Left lobe of liver (tissue), 2 donors: ENCODE results near the gene TAF7. TPM values are rescaled to one million over a fixed set of nuclear protein-coding genes. Genes with fewer than 3 reads are reported as not detected.
"Not testable (repeated sequence)": the region's sequence is repeated elsewhere in the genome, so short reads cannot be mapped to it uniquely, and the experiment has no call there.

Source experiments
- ATAC-seq: fragments of 200-7000 bp; cut with Tn5 transposase; one replicate; pipeline ENCODE4 v1.9.1; 2020; ENCODE audit warnings: mild to moderate bottlenecking, moderate library complexity
- DNase-seq: peaks from one replicate; pipeline ENCODE4 v3.0.0-alpha.2; 2020; ENCODE audit warnings: low spot score
- total RNA-seq: library from RNA; stranded (reverse); gene quantifications from one replicate; pipeline ENCODE4 v1.2.1, GENCODE V29; 2021
- donor health status: DM: no; HTN: no; CAD: no; lungs with moderate emphysema.
- donor health status: DM: no; HTN: yes; CAD: no.

TAF7 gene
- 20.6 TPM for total RNA-seq

- DNase-seq (peak; percentile 91), ATAC-seq (peak; percentile 98)
These were observed at the start of gene TAF7 for GRCh38 chr5:141320225-141321169. TSS of gene TAF7 (minus strand) at chr5:141320784. CDS start at chr5:141320044, 740 bp downstream.

- ATAC-seq (no peak), DNase-seq (no peak)
These were observed 45.7 kb upstream of the TAF7 start for GRCh38 chr5:141366016-141366896.

DNA sequence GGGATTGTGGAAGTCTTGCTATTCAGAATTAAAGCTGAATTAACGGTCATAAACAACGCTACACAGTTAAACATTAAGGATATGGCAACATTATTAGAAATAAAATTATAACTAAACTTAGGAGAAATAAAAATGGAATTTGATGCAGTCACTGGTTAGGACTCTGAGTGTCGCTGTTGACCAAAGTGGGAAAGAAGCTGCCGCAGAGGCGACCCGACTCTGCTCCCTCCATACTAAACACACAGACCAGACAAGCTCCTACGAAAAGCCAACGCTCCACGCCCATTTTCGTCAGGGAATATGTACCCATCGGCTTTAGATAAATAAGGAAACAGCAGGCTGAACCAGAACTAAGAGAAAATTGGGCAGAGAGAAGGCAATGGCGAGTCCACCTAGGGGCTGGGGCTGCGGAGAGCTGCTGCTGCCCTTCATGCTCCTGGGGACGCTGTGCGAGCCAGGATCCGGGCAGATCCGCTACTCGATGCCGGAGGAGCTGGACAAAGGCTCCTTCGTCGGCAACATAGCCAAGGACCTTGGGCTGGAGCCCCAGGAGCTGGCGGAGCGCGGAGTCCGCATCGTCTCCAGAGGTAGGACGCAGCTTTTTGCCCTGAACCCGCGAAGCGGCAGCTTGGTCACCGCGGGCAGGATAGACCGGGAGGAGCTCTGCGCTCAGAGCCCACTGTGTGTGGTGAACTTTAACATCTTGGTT is 43.5 kb upstream of the TAF7 start, which contains the start of gene PCDHGA5:
Gene PCDHGA5, plus strand, starts transcription at position 211 of the 709 bp plus-strand sequence. Its CDS starts 169 bp downstream, at position 380.
- DNase-seq: no peak
- ATAC-seq: no peak

- no peak for ATAC-seq
These were observed 42.1 kb upstream of the TAF7 start for GRCh38 chr5:141362719-141363118.

GRCh38 chr5:141360685-141361084 is 40.1 kb upstream of the TAF7 start:
- DNase-seq: no peak
- no peak for ATAC-seq

More at GRCh38 chr5:141362719-141363118, 42.1 kb upstream of the TAF7 start:
- no peak for DNase-seq

DNA sequence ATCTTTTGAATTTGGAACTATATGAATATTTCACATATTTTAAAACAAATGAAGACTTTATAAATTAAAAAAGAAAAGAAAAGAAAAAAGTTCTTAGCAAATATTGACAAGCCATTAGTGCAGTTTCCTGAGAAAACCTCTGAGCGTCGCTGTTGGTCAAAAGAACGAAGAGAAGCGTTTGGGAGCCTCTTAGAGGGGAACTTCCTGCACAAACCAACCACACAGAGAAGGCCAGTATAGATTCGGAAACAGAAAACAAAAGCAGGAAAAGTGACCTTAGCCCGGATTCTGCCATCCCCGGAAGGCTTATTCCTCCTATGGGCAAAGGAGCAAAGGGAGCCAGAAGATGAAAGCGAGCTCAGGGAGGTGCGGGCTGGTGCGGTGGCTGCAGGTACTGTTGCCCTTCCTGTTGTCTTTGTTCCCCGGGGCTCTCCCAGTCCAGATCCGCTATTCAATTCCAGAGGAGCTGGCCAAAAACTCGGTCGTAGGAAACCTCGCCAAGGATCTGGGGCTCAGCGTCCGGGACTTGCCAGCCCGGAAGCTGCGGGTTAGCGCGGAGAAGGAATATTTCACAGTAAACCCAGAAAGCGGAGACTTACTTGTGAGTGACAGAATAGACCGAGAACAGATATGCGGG is 39.3 kb upstream of the TAF7 start, which contains the start of gene PCDHGB2:
Gene PCDHGB2, plus strand, starts transcription at position 205 of the 637 bp plus-strand sequence. Its CDS starts 142 bp downstream, at position 347.
- DNase-seq (no peak), ATAC-seq (peak; percentile 41)

DNA sequence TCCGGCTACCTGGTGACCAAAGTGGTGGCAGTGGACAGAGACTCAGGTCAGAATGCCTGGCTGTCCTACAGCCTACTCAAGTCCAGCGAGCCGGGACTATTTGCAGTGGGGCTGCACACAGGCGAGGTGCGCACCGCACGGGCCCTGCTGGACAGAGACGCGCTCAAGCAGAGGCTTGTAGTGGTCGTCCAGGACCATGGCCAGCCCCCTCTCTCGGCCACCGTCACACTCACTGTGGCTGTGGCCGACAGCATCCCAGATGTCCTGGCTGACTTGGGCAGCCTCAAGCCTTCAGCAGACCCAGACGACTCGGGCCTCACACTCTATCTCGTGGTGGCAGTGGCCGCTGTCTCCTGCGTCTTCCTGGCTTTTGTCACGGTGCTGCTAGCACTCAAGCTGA is 36.4 kb upstream of the TAF7 start:
- DNase-seq (no peak), ATAC-seq (no peak)

- no peak for ATAC-seq
- DNase-seq: no peak
These were observed 35.5 kb upstream of the TAF7 start for GRCh38 chr5:141356133-141356532.

DNA sequence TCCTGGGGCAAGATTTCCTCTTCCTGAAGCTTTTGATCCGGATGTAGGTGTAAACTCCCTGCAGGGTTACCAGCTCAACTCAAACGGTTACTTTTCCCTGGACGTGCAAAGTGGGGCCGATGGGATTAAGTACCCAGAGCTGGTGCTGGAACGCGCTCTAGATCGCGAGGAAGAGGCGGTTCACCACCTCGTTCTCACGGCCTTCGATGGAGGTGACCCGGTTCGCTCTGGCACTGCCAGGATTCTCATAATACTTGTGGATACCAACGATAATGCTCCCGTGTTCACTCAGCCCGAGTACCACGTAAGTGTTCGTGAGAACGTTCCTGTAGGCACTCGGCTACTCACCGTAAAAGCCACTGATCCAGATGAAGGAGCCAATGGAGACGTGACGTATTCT is 35.1 kb upstream of the TAF7 start:
- no peak for ATAC-seq
- DNase-seq: no peak

- ATAC-seq (peak; percentile 18), DNase-seq (no peak)
These were observed 34.4 kb upstream of the TAF7 start, which contains the start of gene PCDHGA4 for GRCh38 chr5:141354900-141355469. TSS of gene PCDHGA4 (plus strand) at chr5:141355021. CDS start at chr5:141355108, 87 bp downstream.

- DNase-seq (no peak), ATAC-seq (no peak)
These were observed 31.0 kb upstream of the TAF7 start for GRCh38 chr5:141351591-141351990.

- DNase-seq: no peak
- ATAC-seq: peak; percentile 44
These were observed 29.5 kb upstream of the TAF7 start, which contains the start of gene PCDHGB1 for GRCh38 chr5:141349917-141350619. TSS of gene PCDHGB1 (plus strand) at chr5:141350099. CDS start at chr5:141350261, 162 bp downstream.

DNA sequence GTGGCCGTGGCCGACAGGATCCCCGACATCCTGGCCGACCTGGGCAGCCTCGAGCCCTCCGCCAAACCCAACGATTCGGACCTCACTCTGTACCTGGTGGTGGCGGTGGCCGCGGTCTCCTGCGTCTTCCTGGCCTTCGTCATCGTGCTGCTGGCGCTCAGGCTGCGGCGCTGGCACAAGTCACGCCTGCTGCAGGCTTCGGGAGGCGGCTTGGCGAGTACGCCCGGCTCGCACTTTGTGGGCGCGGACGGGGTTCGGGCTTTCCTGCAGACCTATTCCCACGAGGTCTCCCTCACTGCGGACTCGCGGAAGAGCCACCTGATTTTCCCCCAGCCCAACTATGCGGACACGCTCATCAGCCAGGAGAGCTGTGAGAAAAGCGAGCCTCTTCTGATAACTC is 25.4 kb upstream of the TAF7 start:
- not testable (repeated sequence) for ATAC-seq, DNase-seq

DNA sequence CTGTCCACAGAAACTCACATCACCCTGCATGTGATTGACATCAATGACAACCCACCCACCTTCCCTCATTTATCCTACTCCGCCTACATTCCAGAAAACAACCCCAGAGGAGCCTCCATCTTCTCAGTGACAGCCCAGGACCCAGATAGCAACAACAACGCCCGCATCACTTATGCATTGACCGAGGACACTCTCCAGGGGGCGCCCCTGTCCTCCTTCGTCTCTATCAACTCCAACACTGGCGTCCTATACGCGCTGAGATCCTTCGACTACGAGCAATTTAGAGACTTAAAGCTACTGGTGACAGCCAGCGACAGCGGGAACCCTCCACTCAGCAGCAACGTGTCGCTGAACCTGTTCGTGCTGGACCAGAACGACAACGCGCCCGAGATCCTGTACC is 24.7 kb upstream of the TAF7 start:
- DNase-seq (no peak), ATAC-seq (no peak)

DNA sequence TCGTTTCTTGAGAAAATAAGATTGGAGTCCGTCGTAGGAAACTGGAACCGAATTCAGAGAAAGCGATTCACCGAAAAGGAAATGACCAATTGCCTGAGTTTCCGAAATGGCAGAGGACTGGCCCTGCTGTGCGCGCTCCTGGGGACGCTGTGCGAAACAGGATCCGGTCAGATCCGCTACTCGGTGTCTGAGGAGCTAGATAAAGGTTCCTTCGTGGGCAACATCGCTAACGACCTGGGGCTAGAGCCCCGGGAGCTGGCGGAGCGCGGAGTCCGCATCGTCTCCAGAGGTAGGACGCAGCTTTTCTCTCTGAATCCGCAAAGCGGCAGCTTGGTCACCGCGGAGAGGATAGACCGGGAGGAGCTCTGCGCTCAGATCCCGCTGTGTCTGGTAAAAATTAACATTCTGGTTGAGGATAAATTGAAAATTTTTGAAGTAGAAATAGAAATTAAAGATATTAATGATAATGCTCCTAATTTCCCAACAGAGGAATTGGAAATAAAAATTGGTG is 23.4 kb upstream of the TAF7 start:
- no peak for DNase-seq
- ATAC-seq: no peak

GRCh38 chr5:141343242-141343952 is 22.8 kb upstream of the TAF7 start, which contains the start of gene PCDHGA3:
TSS of gene PCDHGA3 (plus strand) at chr5:141343829. CDS start at chr5:141344034, 205 bp downstream.
- peak; percentile 47 for ATAC-seq
- DNase-seq: no peak

GRCh38 chr5:141342773-141343172 is 22.2 kb upstream of the TAF7 start:
- ATAC-seq (no peak), DNase-seq (no peak)
